Neutrophil (primary cell): ENCODE measurements around the gene ZNF557.

ENCODE experiments used
- H3K27ac ChIP-seq: fragments of 200-600 bp; sonication (generic); 2 replicates; pipeline ENCODE4 v1.5.1; 2016; ENCODE audit warnings: mild to moderate bottlenecking, moderate library complexity
- H3K27me3 ChIP-seq: fragments of 200-600 bp; sonication (generic); 2 replicates; pipeline ENCODE4 v1.6.0; 2016; ENCODE audit warnings: mild to moderate bottlenecking
- H3K36me3 ChIP-seq: fragments of 200-600 bp; sonication (generic); 2 replicates; pipeline ENCODE4 v1.5.1; 2017
- H3K4me1 ChIP-seq, 2 experiments: fragments of 200-600 bp in 1 of 2; sonication (generic) in 1 of 2; 1 replicate in 1 of 2; 2 replicates in 1 of 2; pipeline versions ENCODE4 v1.5.1 to v1.6.1; 2013 to 2016; ENCODE audit warnings: low read depth in 1 of 2, low read length in 1 of 2, mild to moderate bottlenecking in 1 of 2, moderate library complexity in 1 of 2; ENCODE audit not compliant: control insufficient read depth in 1 of 2, insufficient read depth in 1 of 2
- H3K4me3 ChIP-seq, 2 experiments: fragments of 200-600 bp in 1 of 2; sonication (generic) in 1 of 2; 1 replicate in 1 of 2; 2 replicates in 1 of 2; pipeline ENCODE4 v1.5.1; 2013 to 2016; ENCODE audit warnings: low read depth in 1 of 2, low read length in 1 of 2, mild to moderate bottlenecking in 1 of 2, moderate library complexity in 1 of 2
- H3K9me3 ChIP-seq: fragments of 200-600 bp; sonication (generic); 2 replicates; pipeline ENCODE4 v1.5.1; 2016
- CTCF ChIP-seq: fragments of 200-600 bp; sonication (generic); IDR thresholded peaks from 2 replicates; pipeline ENCODE4 v1.5.1; 2016; ENCODE audit warnings: antibody characterized with exemption

Gene ZNF557

GRCh38 chr19:7069904-7070226 is 362 bp downstream of the ZNF557 start:
- Histone ChIP-seq H3K27me3 (no peaks in the 10 kb centered on the region), H3K4me3 (peak overlapping the region; percentile 90 to 97), H3K4me1 (peaks cover 10 to 20% of the 10 kb centered on the region in 2 experiments), H3K36me3 (peaks cover 38% of the 10 kb centered on the region), H3K27ac (peak overlapping the region; percentile 90), H3K9me3 (no peaks in the 10 kb centered on the region)
- TF ChIP-seq CTCF = no peak

GRCh38 chr19:7072541-7072940 is 3.0 kb downstream of the ZNF557 start:
- no peak for TF ChIP-seq CTCF
- Histone ChIP-seq H3K27me3 (no peaks in the 10 kb centered on the region), H3K36me3 (peaks cover 64% of the 10 kb centered on the region), H3K4me1 (peaks cover 10 to 20% of the 10 kb centered on the region in 2 experiments), H3K9me3 (peaks cover 4% of the 10 kb centered on the region), H3K27ac (no peak overlapping the region), H3K4me3 (no peak overlapping the region)

- peaks cover 14% of the 10 kb centered on the region for H3K9me3 ChIP-seq
- H3K27me3 ChIP-seq = no peaks in the 10 kb centered on the region
- no peak overlapping the region for H3K27ac ChIP-seq
- TF ChIP-seq CTCF = no peak
- no peak overlapping the region for H3K4me3 ChIP-seq
- H3K4me1 ChIP-seq = peaks cover 9 to 10% of the 10 kb centered on the region in 2 experiments
- H3K36me3 ChIP-seq = peaks cover 82% of the 10 kb centered on the region
Measured at GRCh38 chr19:7074705-7075282, 5.3 kb downstream of the ZNF557 start.

- H3K4me3 ChIP-seq = no peak overlapping the region
- H3K36me3 ChIP-seq = peaks cover 91% of the 10 kb centered on the region
- peaks cover 27% of the 10 kb centered on the region for H3K9me3 ChIP-seq
- no peaks in the 10 kb centered on the region for H3K27me3 ChIP-seq
- TF ChIP-seq CTCF = no peak
- no peak overlapping the region for H3K27ac ChIP-seq
- H3K4me1 ChIP-seq = no peaks in the 10 kb centered on the region
Measured at GRCh38 chr19:7076151-7076550, 6.6 kb downstream of the ZNF557 start.

GRCh38 chr19:7078008-7078407 is 8.5 kb downstream of the ZNF557 start:
- H3K4me1 ChIP-seq = no peaks in the 10 kb centered on the region
- H3K36me3 ChIP-seq = peaks cover 95% of the 10 kb centered on the region
- H3K27ac ChIP-seq = no peak overlapping the region
- peaks cover 42% of the 10 kb centered on the region for H3K9me3 ChIP-seq
- no peaks in the 10 kb centered on the region for H3K27me3 ChIP-seq
- no peak for TF ChIP-seq CTCF
- H3K4me3 ChIP-seq = no peak overlapping the region
